ENCODE data around the gene VANGL1. TPM values are rescaled to one million over a fixed set of nuclear protein-coding genes. Genes with fewer than 3 reads are reported as not detected.
A peak's percentile ranks its signal among the peaks of the same experiment; 100 is the strongest.

Gene VANGL1
- total RNA-seq, 3 donors from 2014 or later: 15.6 to 21.7 (median 17.9) TPM

DNA sequence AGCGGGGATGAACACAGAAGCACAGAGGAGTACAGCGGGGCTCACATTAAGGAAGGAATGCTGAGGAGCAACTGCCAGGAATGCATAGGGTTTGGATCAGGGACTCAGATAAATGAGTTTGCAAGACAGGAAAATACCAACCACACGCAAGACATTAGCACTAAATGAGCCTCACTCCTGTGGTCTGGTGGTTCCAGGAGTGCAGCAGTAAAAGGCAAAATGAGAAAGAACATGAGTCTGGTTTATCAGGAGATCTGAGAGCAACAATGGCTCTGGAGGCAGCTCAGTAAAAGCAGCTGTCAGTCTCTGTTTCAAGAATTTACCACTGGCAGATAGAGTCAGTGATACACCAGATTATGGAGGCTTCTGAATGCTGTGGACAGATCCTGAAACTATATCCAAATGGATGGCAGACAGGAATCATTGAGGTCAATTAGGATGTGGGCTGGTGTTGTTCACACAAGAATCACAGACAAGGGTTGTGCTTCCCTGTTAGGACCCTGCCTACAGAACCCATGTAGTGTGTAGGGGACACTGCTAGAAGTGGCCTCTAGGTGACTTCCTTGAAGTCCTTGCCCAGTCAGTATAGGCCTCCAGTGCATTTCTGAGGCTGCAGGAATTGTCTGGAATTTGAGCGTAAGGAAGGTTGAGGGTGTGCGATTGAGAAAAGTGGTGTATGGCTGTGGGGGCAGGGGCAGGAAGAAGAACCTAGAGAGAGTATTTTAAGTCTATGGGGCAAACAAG is 76.4 kb downstream of the VANGL1 start:
- intact Hi-C loops (cut with DNase I, micrococcal nuclease): loop anchor here in 1 of 2 donors (5.0 kb wide), 1 partner anchor 54 kb away; no protein-coding TSS in a partner anchor
- H3K4me3 ChIP-seq: no peak overlapping the region
- no peaks in the 10 kb centered on the region for H3K4me1 ChIP-seq (ENCODE audit: low read depth)
- ATAC-seq (no peak), DNase-seq (no peak)
- TF ChIP-seq, protein P1, sequence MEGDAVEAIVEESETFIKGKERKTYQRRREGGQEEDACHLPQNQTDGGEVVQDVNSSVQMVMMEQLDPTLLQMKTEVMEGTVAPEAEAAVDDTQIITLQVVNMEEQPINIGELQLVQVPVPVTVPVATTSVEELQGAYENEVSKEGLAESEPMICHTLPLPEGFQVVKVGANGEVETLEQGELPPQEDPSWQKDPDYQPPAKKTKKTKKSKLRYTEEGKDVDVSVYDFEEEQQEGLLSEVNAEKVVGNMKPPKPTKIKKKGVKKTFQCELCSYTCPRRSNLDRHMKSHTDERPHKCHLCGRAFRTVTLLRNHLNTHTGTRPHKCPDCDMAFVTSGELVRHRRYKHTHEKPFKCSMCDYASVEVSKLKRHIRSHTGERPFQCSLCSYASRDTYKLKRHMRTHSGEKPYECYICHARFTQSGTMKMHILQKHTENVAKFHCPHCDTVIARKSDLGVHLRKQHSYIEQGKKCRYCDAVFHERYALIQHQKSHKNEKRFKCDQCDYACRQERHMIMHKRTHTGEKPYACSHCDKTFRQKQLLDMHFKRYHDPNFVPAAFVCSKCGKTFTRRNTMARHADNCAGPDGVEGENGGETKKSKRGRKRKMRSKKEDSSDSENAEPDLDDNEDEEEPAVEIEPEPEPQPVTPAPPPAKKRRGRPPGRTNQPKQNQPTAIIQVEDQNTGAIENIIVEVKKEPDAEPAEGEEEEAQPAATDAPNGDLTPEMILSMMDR (IDR thresholded peaks at IDR 0.05): no peak
- H3K9me3 ChIP-seq: no peaks in the 10 kb centered on the region
- no peaks in the 10 kb centered on the region for H3K36me3 ChIP-seq (ENCODE audit: low read depth)

DNA sequence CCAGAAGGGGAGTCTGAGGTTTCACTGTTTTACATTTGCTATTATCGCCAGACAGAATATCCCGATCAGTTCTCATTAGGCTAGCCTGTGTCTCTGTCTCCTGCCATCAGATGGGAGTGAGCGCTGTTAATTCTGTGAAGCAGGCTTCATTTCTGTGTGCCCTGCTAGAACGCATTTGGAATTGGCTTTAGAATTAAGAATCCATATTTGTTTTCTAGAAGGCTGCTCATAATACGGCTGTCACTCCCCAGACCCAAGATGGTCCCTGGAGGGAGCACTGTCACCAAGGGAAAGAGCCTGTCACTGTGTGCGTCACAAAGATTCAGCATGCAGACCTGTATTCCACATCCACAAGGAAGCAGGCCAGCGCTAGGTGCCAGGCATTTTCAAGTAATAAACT is 77.5 kb downstream of the VANGL1 start:
- ATAC-seq (no peak), DNase-seq (no peak)
- no peaks in the 10 kb centered on the region for H3K36me3 ChIP-seq (ENCODE audit: low read depth)
- no peak overlapping the region for H3K4me3 ChIP-seq
- TF ChIP-seq, protein P1 (IDR thresholded peaks at IDR 0.05): no peak
- no peaks in the 10 kb centered on the region for H3K4me1 ChIP-seq (ENCODE audit: low read depth)
- no peaks in the 10 kb centered on the region for H3K9me3 ChIP-seq
- intact Hi-C loops (cut with DNase I, micrococcal nuclease): loop anchor here in 1 of 2 donors (5.0 kb wide), 1 partner anchor 53 kb away; no protein-coding TSS in a partner anchor

GRCh38 chr1:115722221-115722620 is 80.5 kb downstream of the VANGL1 start:
- Histone ChIP-seq H3K36me3 (ENCODE audit: low read depth) (no peaks in the 10 kb centered on the region), H3K9me3 (no peaks in the 10 kb centered on the region), H3K4me1 (ENCODE audit: low read depth) (no peaks in the 10 kb centered on the region), H3K4me3 (no peak overlapping the region)
- TF ChIP-seq, protein P1 (IDR thresholded peaks at IDR 0.05): no peak
- DNase-seq (no peak), ATAC-seq (no peak)
- intact Hi-C loops (cut with DNase I, micrococcal nuclease): no loop called here

GRCh38 chr1:115723756-115724155 is 82.0 kb downstream of the VANGL1 start:
- no peaks in the 10 kb centered on the region for H3K4me1 ChIP-seq (ENCODE audit: low read depth)
- ATAC-seq: no peak
- no peaks in the 10 kb centered on the region for H3K36me3 ChIP-seq (ENCODE audit: low read depth)
- DNase-seq: no peak
- TF ChIP-seq, protein P1 (IDR thresholded peaks at IDR 0.05): no peak
- H3K9me3 ChIP-seq: no peaks in the 10 kb centered on the region
- intact Hi-C loops (cut with DNase I, micrococcal nuclease): no loop called here
- H3K4me3 ChIP-seq: no peak overlapping the region

DNA sequence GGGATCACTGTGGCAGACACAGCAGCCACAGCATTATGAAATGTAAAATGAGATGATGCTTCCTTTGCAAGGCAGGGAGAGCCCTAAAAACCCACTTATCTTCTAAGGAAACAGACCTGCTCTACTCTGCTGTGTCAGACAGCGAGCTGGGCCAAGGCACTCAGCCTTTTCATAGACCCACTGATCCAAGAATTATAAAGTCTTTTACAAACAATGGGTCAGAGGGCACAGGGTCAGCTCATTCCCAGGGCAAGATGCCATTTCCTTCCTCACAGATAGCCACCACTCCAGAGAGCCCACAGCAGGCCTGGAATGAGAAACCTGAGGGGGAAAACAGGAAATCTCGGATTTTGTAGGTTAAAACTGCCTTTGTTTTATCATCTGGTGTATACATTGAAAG is 83.8 kb downstream of the VANGL1 start:
- ATAC-seq (peak; percentile 37), DNase-seq (no peak)
- Histone ChIP-seq H3K4me1 (ENCODE audit: low read depth) (no peaks in the 10 kb centered on the region), H3K9me3 (no peaks in the 10 kb centered on the region), H3K36me3 (ENCODE audit: low read depth) (no peaks in the 10 kb centered on the region), H3K4me3 (no peak overlapping the region)
- TF ChIP-seq, protein P1 (IDR thresholded peaks at IDR 0.05): no peak
- intact Hi-C loops (cut with DNase I, micrococcal nuclease): no loop called here

All from mucosa of descending colon (tissue), 3 donors.